Breast epithelium (tissue), 3 donors: ENCODE data around the gene ZNF329.

Source experiments
- CTCF ChIP-seq, 3 donors: fragments of 450-650 bp; IDR thresholded peaks; one replicate each; pipeline ENCODE4 v1.5.1; 2016 to 2017; ENCODE audit warnings: antibody characterized with exemption in 3 of 3, mild to moderate bottlenecking in 3 of 3, moderate library complexity in 3 of 3
- POLR2AphosphoS5 ChIP-seq, 3 donors: sonication (generic); formaldehyde crosslinking; IDR thresholded peaks; one replicate each; pipeline ENCODE4 v1.6.1; 2017; ENCODE audit warnings: antibody characterized with exemption in 3 of 3

DNA sequence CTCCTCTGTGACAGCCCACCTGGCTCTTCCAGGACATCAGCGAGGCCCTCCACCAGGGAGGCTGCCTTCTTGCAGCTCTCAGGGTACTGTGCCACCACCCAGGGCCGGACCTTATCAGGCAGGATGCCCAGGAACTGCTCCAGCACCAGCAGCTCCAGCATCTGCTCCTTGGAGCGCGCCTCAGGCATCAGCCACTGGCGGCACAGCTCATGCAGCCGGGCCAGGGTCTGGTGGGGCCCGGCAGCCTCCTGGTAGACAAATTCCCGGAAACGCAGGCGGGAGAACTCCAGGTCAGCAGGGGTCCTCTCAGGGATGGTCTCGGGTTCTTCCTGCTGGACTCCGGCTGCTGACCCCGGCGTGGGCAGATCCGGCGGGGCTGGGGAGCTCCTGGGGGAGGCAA is 60.7 kb downstream of the ZNF329 start:
- TF ChIP-seq CTCF (IDR thresholded peaks at IDR 0.05) = no peak
- no peak for TF ChIP-seq POLR2AphosphoS5 (IDR thresholded peaks at IDR 0.05)
